Hepatocyte (in vitro differentiated cells): ENCODE results near the gene TMEM201. TPM values are rescaled to one million over a fixed set of nuclear protein-coding genes. Genes with fewer than 3 reads are reported as not detected.

Experiments used
- DNase-seq: peaks from one replicate; pipeline ENCODE4 v3.0.0-alpha.2; 2016; ENCODE audit warnings: low spot score
- H2AFZ ChIP-seq: fragments of 200-600 bp; sonication (generic); 2 replicates; pipeline ENCODE4 v1.6.0; 2016; ENCODE audit warnings: antibody characterized with exemption, mild to moderate bottlenecking
- H3K27ac ChIP-seq: fragments of 200-600 bp; sonication (generic); 2 replicates; pipeline ENCODE4 v1.5.1; 2016; ENCODE audit warnings: mild to moderate bottlenecking
- H3K27me3 ChIP-seq: fragments of 200-600 bp; sonication (generic); 2 replicates; pipeline ENCODE4 v1.6.1; 2016
- H3K36me3 ChIP-seq: fragments of 200-600 bp; sonication (generic); replicated peaks from 2 replicates; pipeline ENCODE4 v1.5.1; 2016; ENCODE audit warnings: low read depth; ENCODE audit not compliant: insufficient read depth
- H3K4me1 ChIP-seq: fragments of 200-600 bp; sonication (generic); 2 replicates; pipeline ENCODE4 v1.5.1; 2016; ENCODE audit warnings: mild to moderate bottlenecking, moderate library complexity; ENCODE audit not compliant: insufficient read depth
- H3K4me2 ChIP-seq: fragments of 200-600 bp; sonication (generic); 2 replicates; pipeline ENCODE4 v1.6.0; 2016
- H3K4me3 ChIP-seq: fragments of 200-600 bp; sonication (generic); 2 replicates; pipeline ENCODE4 v1.5.1; 2016; ENCODE audit warnings: mild to moderate bottlenecking
- H3K79me2 ChIP-seq: fragments of 200-600 bp; sonication (generic); 2 replicates; pipeline ENCODE4 v1.6.0; 2017; ENCODE audit warnings: mild to moderate bottlenecking
- H3K9me2 ChIP-seq: fragments of 200-600 bp; sonication (generic); replicated peaks from 2 replicates; pipeline ENCODE4 v1.6.0; 2017; ENCODE audit warnings: mild to moderate bottlenecking; ENCODE audit not compliant: insufficient read depth
- H3K9me3 ChIP-seq: fragments of 200-600 bp; sonication (generic); 2 replicates; pipeline ENCODE4 v1.5.1; 2016; ENCODE audit warnings: low read depth, mild to moderate bottlenecking
- H4K20me1 ChIP-seq: fragments of 200-600 bp; sonication (generic); 2 replicates; pipeline ENCODE4 v1.6.0; 2016; ENCODE audit warnings: mild to moderate bottlenecking; ENCODE audit not compliant: insufficient read depth, poor library complexity, severe bottlenecking
- CTCF ChIP-seq: fragments of 200-600 bp; sonication (generic); IDR thresholded peaks from 2 replicates; pipeline ENCODE4 v1.5.1; 2016; ENCODE audit warnings: antibody characterized with exemption, mild to moderate bottlenecking; ENCODE audit not compliant: poor library complexity
- EZH2 ChIP-seq: fragments of 200-600 bp; sonication (generic); IDR thresholded peaks from 2 replicates; pipeline ENCODE4 v1.6.1; 2016; ENCODE audit warnings: antibody characterized with exemption, mild to moderate bottlenecking, borderline replicate concordance
- EZH2phosphoT487 ChIP-seq: fragments of 200-600 bp; sonication (generic); IDR thresholded peaks from one replicate; pipeline ENCODE4 v1.6.1; 2018; ENCODE audit warnings: antibody characterized with exemption, mild to moderate bottlenecking, low read depth, moderate library complexity; ENCODE audit not compliant: unreplicated experiment, severe bottlenecking
- WGBS: methylation state at CpG from one replicate; pipeline ENCODE4 v1.1.6; 2016; ENCODE audit warnings: low lambda C conversion rate; ENCODE audit errors: missing lambda C conversion rate; 5-methylcytosine and 5-hydroxymethylcytosine counted together
- polyA plus RNA-seq: library from polyadenylated mRNA; unstranded; fragments of >200 nt; fragmentation: Nextera tagmentation; extraction: Ambion mirVana; gene quantifications from 2 replicates; pipeline ENCODE4 v1.2.1, GENCODE V29; 2016
- total RNA-seq: library from RNA; depleted of rRNA; stranded (reverse); fragments of >200 nt; gene quantifications from 2 replicates; pipeline ENCODE4 v1.2.3, GENCODE V29; 2014

Gene TMEM201
- total and polyA plus RNA-seq, 2 experiments from 2014 or later: 3.7 to 11.2 TPM

GRCh38 chr1:9651565-9652378 is 63.1 kb downstream of the TMEM201 start, which contains the start of gene PIK3CD:
PIK3CD (plus strand) TSS chr1:9651731; CDS start chr1:9710456, 58,725 bp downstream.
- Histone ChIP-seq H3K9me2 (no peaks in the 10 kb centered on the region), H3K27me3 (peaks cover 52% of the 10 kb centered on the region), H3K9me3 (no peaks in the 10 kb centered on the region), H2AFZ (peak within 1 kb of the TSS; percentile 68), H3K4me3 (peak within 1 kb of the TSS; percentile 30), H3K4me1 (peaks cover 5% of the 10 kb centered on the region), H4K20me1 (no peaks in the 10 kb centered on the region), H3K36me3 (no peaks in the 10 kb centered on the region), H3K27ac (no peak within 1 kb of the TSS), H3K79me2 (no peaks in the 10 kb centered on the region), H3K4me2 (peak within 1 kb of the TSS; percentile 99)
- DNase-seq: peak; percentile 52
- 2% methylated on average over 78 of the region's 94 CpGs for WGBS
- TF ChIP-seq EZH2 (peak; percentile 57), CTCF (no peak)

GRCh38 chr1:9652379-9653209 is 63.9 kb downstream of the TMEM201 start:
- 15% methylated on average over 42 of the region's 55 CpGs for WGBS
- no peaks in the 10 kb centered on the region for H3K9me3 ChIP-seq
- DNase-seq: no peak
- peak overlapping the region; percentile 68 for H2AFZ ChIP-seq
- TF ChIP-seq EZH2 (peak; percentile 62), EZH2phosphoT487 (no peak)
- H4K20me1 ChIP-seq: no peaks in the 10 kb centered on the region
- H3K79me2 ChIP-seq: no peaks in the 10 kb centered on the region
- H3K4me2 ChIP-seq: peak overlapping the region; percentile 99
- no peaks in the 10 kb centered on the region for H3K36me3 ChIP-seq
- H3K4me1 ChIP-seq: peaks cover 5% of the 10 kb centered on the region
- H3K27me3 ChIP-seq: peaks cover 52% of the 10 kb centered on the region
- H3K9me2 ChIP-seq: no peaks in the 10 kb centered on the region
- no peak overlapping the region for H3K27ac ChIP-seq
- peak overlapping the region; percentile 30 for H3K4me3 ChIP-seq

- WGBS: 74% methylated on average over 11 of the region's 11 CpGs
- Histone ChIP-seq H3K4me2 (no peak overlapping the region), H3K27ac (no peak overlapping the region), H3K9me2 (no peaks in the 10 kb centered on the region), H3K79me2 (no peaks in the 10 kb centered on the region), H3K4me3 (no peak overlapping the region), H4K20me1 (no peaks in the 10 kb centered on the region), H3K36me3 (no peaks in the 10 kb centered on the region), H3K27me3 (peaks cover 52% of the 10 kb centered on the region), H3K4me1 (peaks cover 5% of the 10 kb centered on the region), H2AFZ (no peak overlapping the region), H3K9me3 (no peaks in the 10 kb centered on the region)
- no peak for DNase-seq
- TF ChIP-seq EZH2: no peak
- TF ChIP-seq CTCF: no peak
- no peak for TF ChIP-seq EZH2phosphoT487
Measured at GRCh38 chr1:9653210-9653490, 64.4 kb downstream of the TMEM201 start.
